GM19372 (cell line): ENCODE results near the gene HERC2.
"Not testable (repeated sequence)": the region's sequence is repeated elsewhere in the genome, so short reads cannot be mapped to it uniquely, and the experiment has no call there.

Experiments
- ATAC-seq: cut with Tn5 transposase; IDR thresholded peaks from one replicate; pipeline ENCODE4 v1.9.1; 2021; ENCODE audit warnings: mild to moderate bottlenecking, low read depth, moderate library complexity; ENCODE audit not compliant: unreplicated experiment

The HERC2 gene, protein sequence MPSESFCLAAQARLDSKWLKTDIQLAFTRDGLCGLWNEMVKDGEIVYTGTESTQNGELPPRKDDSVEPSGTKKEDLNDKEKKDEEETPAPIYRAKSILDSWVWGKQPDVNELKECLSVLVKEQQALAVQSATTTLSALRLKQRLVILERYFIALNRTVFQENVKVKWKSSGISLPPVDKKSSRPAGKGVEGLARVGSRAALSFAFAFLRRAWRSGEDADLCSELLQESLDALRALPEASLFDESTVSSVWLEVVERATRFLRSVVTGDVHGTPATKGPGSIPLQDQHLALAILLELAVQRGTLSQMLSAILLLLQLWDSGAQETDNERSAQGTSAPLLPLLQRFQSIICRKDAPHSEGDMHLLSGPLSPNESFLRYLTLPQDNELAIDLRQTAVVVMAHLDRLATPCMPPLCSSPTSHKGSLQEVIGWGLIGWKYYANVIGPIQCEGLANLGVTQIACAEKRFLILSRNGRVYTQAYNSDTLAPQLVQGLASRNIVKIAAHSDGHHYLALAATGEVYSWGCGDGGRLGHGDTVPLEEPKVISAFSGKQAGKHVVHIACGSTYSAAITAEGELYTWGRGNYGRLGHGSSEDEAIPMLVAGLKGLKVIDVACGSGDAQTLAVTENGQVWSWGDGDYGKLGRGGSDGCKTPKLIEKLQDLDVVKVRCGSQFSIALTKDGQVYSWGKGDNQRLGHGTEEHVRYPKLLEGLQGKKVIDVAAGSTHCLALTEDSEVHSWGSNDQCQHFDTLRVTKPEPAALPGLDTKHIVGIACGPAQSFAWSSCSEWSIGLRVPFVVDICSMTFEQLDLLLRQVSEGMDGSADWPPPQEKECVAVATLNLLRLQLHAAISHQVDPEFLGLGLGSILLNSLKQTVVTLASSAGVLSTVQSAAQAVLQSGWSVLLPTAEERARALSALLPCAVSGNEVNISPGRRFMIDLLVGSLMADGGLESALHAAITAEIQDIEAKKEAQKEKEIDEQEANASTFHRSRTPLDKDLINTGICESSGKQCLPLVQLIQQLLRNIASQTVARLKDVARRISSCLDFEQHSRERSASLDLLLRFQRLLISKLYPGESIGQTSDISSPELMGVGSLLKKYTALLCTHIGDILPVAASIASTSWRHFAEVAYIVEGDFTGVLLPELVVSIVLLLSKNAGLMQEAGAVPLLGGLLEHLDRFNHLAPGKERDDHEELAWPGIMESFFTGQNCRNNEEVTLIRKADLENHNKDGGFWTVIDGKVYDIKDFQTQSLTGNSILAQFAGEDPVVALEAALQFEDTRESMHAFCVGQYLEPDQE (N-terminal part only)

DNA sequence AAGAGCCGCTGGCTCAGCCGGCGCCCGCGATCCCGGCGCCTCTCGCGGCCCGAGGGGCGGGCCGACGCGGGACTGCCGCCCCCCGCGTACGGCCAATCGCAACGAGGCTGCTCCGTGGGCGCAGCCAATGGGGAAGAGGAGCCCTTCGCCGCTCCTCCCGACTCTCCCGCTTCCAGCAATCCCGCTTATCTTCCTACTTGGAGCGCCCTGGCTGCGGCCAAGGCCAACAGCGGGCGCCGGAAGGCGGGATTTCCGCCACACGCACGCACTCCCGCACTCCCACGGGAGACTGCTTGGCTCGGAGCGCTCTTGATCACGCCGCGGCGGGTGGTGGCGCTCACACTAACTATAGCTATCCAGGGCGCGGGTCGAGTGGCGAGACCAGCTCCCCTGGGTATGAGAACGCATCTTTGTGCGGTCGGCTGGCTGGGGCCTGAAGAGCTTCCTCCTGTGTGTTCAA, at the start of gene HERC2:
Gene HERC2, minus strand, starts transcription at position 51 of the 460 bp plus-strand sequence. CDS start 746 bp downstream, outside the sequence.
- not testable (repeated sequence) for ATAC-seq

DNA sequence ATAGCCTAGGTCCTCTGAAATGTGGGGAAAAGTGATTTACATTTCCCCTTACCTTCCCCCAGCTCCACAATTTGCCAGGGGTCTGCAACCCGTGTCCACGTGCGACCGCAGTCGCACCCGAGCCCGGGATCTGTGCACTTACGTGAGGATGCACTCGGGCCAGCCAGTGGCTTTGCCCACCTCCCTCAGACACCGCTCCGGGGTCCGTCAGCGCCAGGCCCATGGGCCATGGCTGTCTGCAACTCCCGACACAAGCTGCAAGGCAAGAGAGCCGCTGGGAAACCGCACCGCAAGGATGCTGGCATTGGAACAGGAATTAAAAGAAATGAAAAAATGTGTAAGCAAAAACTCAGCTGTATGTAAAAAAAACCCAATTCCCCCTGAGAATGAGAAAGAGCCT, 43.5 kb upstream of the HERC2 start:
- not testable (repeated sequence) for ATAC-seq

- ATAC-seq, result not testable (repeated sequence)
Measured at GRCh38 chr15:28357984-28358383, 36.0 kb upstream of the HERC2 start, which contains the start of gene GOLGA6L24. TSS of gene GOLGA6L24 (minus strand) at chr15:28358084. CDS start at chr15:28358023, 61 bp downstream.

DNA sequence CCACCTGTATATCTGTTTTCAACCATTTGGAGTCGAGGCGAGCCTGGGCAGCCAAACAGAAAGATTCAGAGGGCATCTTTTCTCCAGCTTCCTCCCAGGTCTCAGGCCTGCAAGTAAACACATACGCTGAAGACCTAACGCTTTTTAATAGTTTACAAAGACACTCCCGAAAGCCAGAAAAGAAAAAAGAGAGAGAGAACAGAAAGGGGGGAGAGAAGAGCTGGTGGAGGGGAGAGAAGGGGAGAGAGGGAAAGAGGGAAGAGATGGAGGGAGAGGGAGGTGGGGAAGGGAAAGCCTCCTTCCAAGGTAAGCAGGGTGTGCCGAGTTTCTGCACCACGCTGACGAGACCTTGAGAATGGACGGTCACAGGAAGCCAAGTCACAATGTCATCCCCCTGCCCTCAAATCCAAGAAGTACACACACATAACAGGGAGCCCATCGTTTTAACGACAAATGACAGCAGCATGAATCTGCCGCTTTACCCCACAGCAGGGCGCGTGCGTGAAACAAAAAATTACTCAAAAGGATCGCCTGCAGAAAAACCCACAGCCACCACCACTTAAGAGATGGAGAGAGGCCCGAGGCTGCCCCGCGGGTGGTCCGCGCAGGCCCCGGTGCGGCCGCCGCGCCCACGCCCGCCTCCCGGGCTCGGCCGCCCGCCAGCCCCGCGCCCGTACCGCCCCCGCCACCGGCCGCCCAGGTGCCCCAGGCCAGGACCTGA, 461 bp downstream of the HERC2 start:
- ATAC-seq, result not testable (repeated sequence)

- ATAC-seq, result not testable (repeated sequence)
Measured at GRCh38 chr15:28319725-28320124, 2.3 kb downstream of the HERC2 start.

DNA sequence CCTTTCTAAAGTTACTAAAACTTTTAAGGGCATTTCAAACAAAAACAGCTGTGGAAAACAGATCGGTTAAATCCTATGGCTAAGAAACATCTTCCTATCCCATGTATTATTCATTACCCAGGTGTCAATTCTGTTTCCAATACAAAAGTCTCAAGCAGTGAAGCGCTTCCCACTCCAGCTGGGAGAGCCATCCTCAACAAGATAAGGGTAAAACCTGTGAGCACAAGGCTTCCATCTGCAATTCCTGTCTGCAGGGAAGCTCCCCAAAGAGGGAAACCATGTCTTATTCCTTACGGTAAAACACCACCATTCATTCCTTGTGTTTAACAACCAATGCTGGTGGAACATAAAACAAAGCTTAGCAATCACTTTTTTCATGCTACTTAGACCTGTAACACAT, 3.2 kb downstream of the HERC2 start:
- not testable (repeated sequence) for ATAC-seq

- ATAC-seq, result not testable (repeated sequence)
Measured at GRCh38 chr15:28318122-28318521, 3.9 kb downstream of the HERC2 start.

GRCh38 chr15:28316958-28317357, 5.0 kb downstream of the HERC2 start:
- ATAC-seq, result not testable (repeated sequence)

GRCh38 chr15:28310454-28310853, 11.5 kb downstream of the HERC2 start:
- ATAC-seq, result not testable (repeated sequence)

DNA sequence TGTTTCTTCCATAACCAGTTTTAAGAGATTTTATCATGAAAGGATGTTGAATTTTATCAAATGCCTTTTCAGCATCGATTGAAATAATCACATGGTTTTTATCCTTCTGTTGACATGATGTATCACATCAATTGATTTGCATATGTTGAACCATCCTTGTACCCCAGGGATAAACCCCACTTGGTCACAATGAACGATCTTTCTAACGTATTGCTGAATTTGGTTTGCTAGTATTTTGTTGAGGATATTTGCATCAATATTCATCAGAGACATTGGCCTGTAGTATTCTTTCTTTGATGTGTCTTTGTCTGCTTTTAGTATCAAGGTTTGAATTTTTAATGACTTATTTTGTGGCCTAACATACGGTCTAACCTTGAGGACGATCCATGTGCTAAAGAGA, 13.3 kb downstream of the HERC2 start:
- ATAC-seq, result not testable (repeated sequence)

DNA sequence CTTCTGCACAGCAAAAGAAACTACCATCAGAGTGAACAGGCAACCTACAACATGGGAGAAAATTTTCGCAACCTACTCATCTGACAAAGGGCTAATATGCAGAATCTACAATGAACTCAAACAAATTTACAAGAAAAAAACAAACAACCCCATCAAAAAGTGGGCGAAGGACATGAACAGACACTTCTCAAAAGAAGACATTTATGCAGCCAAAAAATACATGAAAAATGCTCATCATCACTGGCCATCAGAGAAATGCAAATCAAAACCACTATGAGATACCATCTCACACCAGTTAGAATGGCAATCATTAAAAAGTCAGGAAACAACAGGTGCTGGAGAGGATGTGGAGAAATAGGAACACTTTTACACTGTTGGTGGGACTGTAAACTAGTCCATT, 16.3 kb downstream of the HERC2 start:
- not testable (repeated sequence) for ATAC-seq

DNA sequence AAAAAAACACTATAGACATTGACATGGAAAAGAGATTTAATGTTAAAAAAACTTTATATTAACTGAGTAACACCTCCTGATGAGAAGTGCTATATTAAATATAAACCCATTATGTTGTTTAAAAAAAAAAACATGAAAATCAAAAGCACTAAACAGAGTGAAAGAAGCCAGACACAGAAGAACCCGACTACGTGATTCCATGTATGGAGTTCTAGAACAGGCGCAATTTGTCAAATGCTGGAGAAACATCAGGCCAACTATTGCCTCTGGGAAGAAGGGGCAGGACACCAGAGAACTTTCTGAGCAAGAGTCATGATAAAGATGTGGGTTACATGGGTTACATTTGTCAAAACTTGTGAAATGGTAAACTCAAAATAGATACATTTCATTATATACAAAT, 24.5 kb downstream of the HERC2 start:
- not testable (repeated sequence) for ATAC-seq

GRCh38 chr15:28296814-28297213, 25.2 kb downstream of the HERC2 start:
- ATAC-seq, result not testable (repeated sequence)

GRCh38 chr15:28295009-28295563, 26.9 kb downstream of the HERC2 start:
- not testable (repeated sequence) for ATAC-seq

DNA sequence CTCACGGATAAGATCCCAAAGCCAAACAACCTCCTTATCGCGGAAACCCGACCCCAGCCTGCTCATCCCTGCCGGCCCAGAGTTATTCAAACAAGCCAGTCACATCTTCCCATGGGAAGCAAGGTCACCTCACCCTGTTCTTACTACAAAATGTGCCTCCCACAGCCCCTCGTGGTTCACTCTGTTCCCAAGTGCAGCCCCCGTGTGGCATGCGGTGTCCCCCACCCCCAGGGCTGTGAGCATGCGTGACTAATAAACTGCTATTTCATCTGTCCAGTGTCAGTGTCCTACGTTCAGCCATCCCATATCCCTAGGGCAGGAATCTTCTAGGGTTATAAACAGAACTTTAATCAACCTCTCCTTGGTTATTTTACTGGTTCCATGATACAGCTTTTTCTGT, 27.4 kb downstream of the HERC2 start:
- not testable (repeated sequence) for ATAC-seq

DNA sequence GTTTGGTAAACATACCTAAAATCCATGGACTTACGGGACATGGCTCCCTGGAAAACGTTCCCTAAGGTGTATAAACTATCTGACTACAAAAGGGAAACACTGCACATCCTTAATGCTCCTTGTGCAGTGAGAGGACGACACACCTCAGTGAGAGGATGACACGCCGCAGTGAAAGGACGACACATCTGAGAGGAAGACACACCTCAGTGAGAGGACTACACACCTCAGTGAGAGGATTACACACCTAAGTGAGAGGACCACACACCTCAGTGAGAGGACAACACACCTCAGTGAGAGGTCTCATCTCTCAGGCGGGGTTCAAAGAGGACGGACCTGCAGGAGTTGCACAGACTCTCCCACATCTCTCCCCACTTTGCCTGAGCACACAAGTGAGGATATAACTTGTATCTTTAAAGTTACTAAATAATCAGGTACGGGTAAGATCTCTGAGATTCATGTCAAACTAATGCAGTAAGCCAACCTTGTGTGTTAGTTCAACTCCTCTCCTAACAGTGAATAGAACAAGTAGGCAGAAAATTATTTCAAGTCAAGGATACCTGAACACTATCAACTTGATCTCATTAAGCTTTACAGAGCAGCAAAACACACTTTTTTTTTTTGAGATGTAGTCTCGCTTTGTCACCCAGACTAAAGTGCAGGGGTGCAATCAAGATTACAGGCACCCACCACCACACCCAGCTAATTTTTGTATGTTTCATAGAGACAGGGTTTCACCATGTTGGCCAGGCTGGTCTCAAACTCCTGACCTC, 32.1 kb downstream of the HERC2 start:
- ATAC-seq, result peak; percentile 13

- ATAC-seq, result peak; percentile 65
Measured at GRCh38 chr15:28288830-28289693, 32.9 kb downstream of the HERC2 start.
